Common myeloid progenitor, CD34-positive (primary cell): Measurements from ENCODE around the gene STOX2.

Source experiments
- CTCF ChIA-PET: fragments of 350-600 bp; sonication (Branson Sonifier 250); formaldehyde crosslinking; loops from one replicate; lab custom pipeline; 2021; ENCODE audit warnings: antibody characterized with exemption; lab: Charles Lee
- POLR2A ChIA-PET: fragments of 350-600 bp; sonication (Branson Sonifier 250); formaldehyde crosslinking; loops from one replicate; lab custom pipeline; 2021; ENCODE audit warnings: antibody characterized with exemption; lab: Charles Lee
- DNase-seq, 3 donors: peaks; one replicate each; pipeline versions ENCODE4 v3.0.0 to v3.0.0-alpha.2; 2013
- H3K27ac ChIP-seq, 2 experiments: 1 replicate in 1 of 2; 2 replicates in 1 of 2; pipeline ENCODE4 v1.7.0; 2013; ENCODE audit warnings: inconsistent platforms in 2 of 2, low read length in 2 of 2, mild to moderate bottlenecking in 2 of 2, low read depth in 1 of 2, moderate library complexity in 1 of 2; ENCODE audit not compliant: severe bottlenecking in 2 of 2, insufficient read depth in 1 of 2, poor library complexity in 1 of 2
- H3K27me3 ChIP-seq, 5 experiments: replicated peaks in 2 of 5; 1 replicate in 3 of 5; 2 replicates in 2 of 5; pipeline versions ENCODE4 v1.6.1 to v1.7.0; 2013; ENCODE audit warnings: low read length in 4 of 5, mild to moderate bottlenecking in 2 of 5, moderate library complexity in 2 of 5, inconsistent platforms in 1 of 5; ENCODE audit not compliant: insufficient read depth in 5 of 5, control insufficient read depth in 4 of 5
- H3K36me3 ChIP-seq, 4 experiments: 1 replicate in 2 of 4; 2 replicates in 2 of 4; pipeline versions ENCODE4 v1.6.1 to v1.7.0; 2013; ENCODE audit warnings: low read length in 3 of 4, control low read depth in 1 of 4, mild to moderate bottlenecking in 1 of 4; ENCODE audit not compliant: control insufficient read depth in 4 of 4, insufficient read depth in 4 of 4
- H3K4me1 ChIP-seq, 4 experiments: 1 replicate in 3 of 4; 2 replicates in 1 of 4; pipeline versions ENCODE4 v1.6.1 to v1.7.1; 2013; ENCODE audit warnings: low read length in 3 of 4, mild to moderate bottlenecking in 3 of 4, control low read depth in 1 of 4, inconsistent platforms in 1 of 4, moderate library complexity in 1 of 4; ENCODE audit not compliant: control insufficient read depth in 4 of 4, insufficient read depth in 4 of 4; ENCODE audit errors: control extremely low read depth in 1 of 4
- H3K4me3 ChIP-seq, 7 experiments: 1 replicate in 4 of 7; 2 replicates in 3 of 7; pipeline versions ENCODE4 v1.5.1 to v1.7.0; 2013; ENCODE audit warnings: mild to moderate bottlenecking in 7 of 7, low read length in 6 of 7, moderate library complexity in 6 of 7, inconsistent platforms in 2 of 7, low read depth in 2 of 7, control low read depth in 1 of 7; ENCODE audit not compliant: insufficient read depth in 4 of 7, control insufficient read depth in 1 of 7; ENCODE audit errors: extremely low read depth in 1 of 7
- H3K9me3 ChIP-seq, 5 experiments: 1 replicate in 4 of 5; 2 replicates in 1 of 5; pipeline versions ENCODE4 v1.6.1 to v1.7.1; 2013; ENCODE audit warnings: low read length in 4 of 5, mild to moderate bottlenecking in 2 of 5, inconsistent platforms in 1 of 5, low read depth in 1 of 5, moderate library complexity in 1 of 5; ENCODE audit not compliant: control insufficient read depth in 4 of 5, insufficient read depth in 2 of 5; ENCODE audit errors: control extremely low read depth in 1 of 5
- WGBS: methylation state at CpG from one replicate; pipeline ENCODE4 v1.1.5; 2013; ENCODE audit not compliant: insufficient coverage; 5-methylcytosine and 5-hydroxymethylcytosine counted together

Gene STOX2

DNA sequence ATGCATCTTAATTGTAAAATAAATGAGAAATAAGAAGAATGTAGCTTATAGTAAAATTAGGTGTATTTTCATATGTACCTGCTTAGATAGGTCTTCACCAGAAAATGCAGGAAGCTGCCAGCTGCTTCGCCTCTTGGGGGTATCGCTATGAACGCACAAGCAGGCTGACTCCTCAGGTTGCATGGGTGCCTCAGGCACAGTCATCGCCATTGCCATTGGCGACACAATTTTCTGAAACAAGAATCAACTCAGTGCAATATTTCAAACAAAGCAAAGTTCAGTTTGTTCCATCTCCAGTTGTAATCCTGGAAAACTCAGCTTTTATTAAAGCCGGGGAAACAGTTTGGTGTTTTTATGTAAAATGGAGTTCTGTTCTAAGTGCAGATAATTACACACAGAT is 29.7 kb downstream of the STOX2 start:
- Histone ChIP-seq H3K4me1 (no peaks in the 10 kb centered on the region), H3K27me3 (no peaks in the 10 kb centered on the region), H3K27ac (no peak overlapping the region), H3K4me3 (no peak overlapping the region), H3K9me3 (no peaks in the 10 kb centered on the region), H3K36me3 (no peaks in the 10 kb centered on the region)
- 95% methylated on average over 4 of the region's 6 CpGs for whole genome bisulfite sequencing
- ChIA-PET POLR2A (no interaction called here), CTCF (no interaction called here)
- DNase-seq, result no peak

DNA sequence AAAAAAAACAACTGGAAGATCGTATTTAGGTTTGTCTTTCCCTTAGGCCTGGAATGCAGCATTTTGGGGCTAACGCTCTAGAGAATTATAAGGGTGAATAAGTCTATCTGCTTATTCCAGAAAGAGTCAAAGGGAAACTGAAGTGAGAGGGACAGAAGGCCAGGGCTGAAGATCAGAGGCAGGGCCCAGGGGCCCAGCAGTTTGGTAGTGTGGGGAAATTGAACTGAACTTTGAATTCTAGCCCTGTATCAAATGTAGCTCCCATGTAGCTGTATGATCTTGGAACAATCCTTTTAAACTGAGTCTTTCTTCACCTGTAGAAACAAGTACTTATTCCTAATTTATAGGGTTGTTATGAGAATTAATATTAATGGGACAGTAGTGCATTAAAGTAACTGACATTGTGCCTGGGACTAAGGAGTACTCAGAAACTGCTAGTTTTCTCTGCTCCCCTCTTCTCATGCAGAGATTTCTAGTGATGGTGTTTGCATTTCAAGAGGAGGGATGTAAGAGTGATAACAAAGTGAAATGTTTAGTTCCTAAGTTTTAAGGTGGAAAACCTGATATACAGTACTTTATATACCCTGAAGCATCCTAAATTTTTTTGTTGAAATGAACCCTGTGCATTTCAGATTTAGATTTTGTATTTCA is 30.4 kb downstream of the STOX2 start:
- ChIA-PET CTCF (no interaction called here), POLR2A (no interaction called here)
- Histone ChIP-seq H3K4me3 (no peak overlapping the region), H3K36me3 (no peaks in the 10 kb centered on the region), H3K4me1 (no peaks in the 10 kb centered on the region), H3K27ac (no peak overlapping the region), H3K27me3 (no peaks in the 10 kb centered on the region), H3K9me3 (no peaks in the 10 kb centered on the region)
- no peak for DNase-seq
- WGBS, result 86% methylated on average over 2 of the region's 2 CpGs

DNA sequence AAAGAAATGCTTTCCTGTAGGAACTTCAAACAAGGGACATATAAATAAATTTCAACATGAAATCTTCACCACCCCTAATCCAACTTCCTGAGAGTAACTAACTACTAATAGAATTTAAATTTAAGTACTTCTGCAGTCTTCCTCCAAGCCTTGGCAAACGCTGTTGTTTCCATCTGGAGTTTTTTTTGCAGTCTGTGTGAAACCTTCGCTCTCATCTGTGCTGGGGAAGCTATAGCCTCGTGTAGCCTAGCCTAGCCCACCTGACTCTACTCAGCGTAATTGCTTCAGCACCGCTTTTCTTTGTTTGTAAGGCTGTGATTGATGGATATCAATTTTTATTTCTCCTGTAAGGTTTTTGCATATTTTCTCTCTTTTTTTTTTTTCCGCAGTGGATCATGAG is 30.9 kb downstream of the STOX2 start:
- WGBS, result no CpG with 5 or more reads among the region's 6 CpGs
- ChIA-PET POLR2A (no interaction called here), CTCF (no interaction called here)
- no peak for DNase-seq
- H3K9me3 ChIP-seq, result no peaks in the 10 kb centered on the region
- no peak overlapping the region for H3K27ac ChIP-seq
- no peaks in the 10 kb centered on the region for H3K27me3 ChIP-seq
- no peak overlapping the region for H3K4me3 ChIP-seq
- no peaks in the 10 kb centered on the region for H3K4me1 ChIP-seq
- H3K36me3 ChIP-seq, result no peaks in the 10 kb centered on the region

DNA sequence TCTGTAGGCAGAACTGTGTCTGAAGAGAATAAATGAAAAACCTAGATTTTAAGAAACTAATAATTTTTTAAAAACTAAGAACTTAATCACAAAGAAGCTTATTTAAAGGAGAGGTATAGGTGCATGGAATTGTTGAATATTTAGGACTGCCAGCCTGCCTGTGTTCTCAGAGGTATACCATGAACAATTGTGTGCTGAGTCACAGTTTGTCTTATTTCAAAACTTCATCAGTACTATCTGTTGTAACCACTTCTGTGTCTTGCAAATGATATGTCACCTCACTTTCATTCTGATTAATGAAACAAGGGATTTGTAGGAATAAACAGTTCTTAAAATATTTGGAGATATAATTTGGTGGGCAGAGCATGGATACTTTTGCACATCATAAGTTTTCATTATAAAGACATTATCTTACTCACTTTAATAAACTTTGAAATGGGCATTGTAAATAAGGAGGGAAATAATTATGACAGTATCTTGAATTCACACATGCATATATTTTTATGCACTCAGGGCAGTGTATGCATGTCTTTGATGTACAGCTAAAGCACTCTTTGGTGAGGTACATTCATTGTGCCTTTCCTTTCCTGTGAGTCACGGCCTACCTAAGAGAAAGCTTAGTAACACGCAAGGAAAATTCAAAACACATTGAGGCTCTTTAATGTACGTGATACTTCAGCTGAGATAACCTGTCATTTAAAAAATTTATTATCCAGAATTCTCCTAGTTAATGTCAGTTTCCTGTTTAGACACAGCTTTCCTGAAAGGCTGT is 31.7 kb downstream of the STOX2 start:
- no peaks in the 10 kb centered on the region for H3K4me1 ChIP-seq
- H3K27me3 ChIP-seq, result no peaks in the 10 kb centered on the region
- no peaks in the 10 kb centered on the region for H3K9me3 ChIP-seq
- peak in 1 of 3 donors; percentile 8 for DNase-seq
- no peaks in the 10 kb centered on the region for H3K36me3 ChIP-seq
- 100% methylated on average over 1 of the region's 3 CpGs for WGBS
- POLR2A ChIA-PET, result no interaction called here
- H3K27ac ChIP-seq, result no peak overlapping the region
- no peak overlapping the region for H3K4me3 ChIP-seq
- CTCF ChIA-PET, result no interaction called here

DNA sequence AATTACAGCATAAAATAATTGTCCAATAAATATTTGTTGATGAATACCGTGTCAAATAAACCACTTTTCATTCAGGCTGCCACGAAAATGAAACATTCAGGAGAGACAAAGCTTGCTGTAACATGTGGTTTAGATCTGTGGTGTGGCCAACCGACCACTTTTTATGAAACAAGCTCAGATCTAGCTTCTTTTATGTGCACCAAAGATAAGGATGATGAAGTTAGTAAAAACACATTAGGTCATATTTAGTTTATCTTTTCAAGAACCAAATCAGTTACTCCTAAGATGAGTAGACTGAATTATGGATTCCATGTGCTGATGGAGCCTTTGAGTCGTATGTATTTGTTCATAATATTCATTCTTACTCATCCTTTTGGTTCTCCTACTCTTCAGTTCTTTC is 35.8 kb downstream of the STOX2 start:
- Histone ChIP-seq H3K9me3 (no peaks in the 10 kb centered on the region), H3K4me1 (no peaks in the 10 kb centered on the region), H3K27ac (no peak overlapping the region), H3K36me3 (no peaks in the 10 kb centered on the region), H3K4me3 (no peak overlapping the region), H3K27me3 (no peaks in the 10 kb centered on the region)
- ChIA-PET POLR2A (no interaction called here), CTCF (interaction anchor here (1.2 kb wide), 1 partner anchor 27 kb away, joined by 3 read pairs; no protein-coding TSS in a partner anchor)
- 30% methylated on average over 2 of the region's 4 CpGs for WGBS
- DNase-seq, result peak in 2 of 3 donors; percentile 33 to 34

DNA sequence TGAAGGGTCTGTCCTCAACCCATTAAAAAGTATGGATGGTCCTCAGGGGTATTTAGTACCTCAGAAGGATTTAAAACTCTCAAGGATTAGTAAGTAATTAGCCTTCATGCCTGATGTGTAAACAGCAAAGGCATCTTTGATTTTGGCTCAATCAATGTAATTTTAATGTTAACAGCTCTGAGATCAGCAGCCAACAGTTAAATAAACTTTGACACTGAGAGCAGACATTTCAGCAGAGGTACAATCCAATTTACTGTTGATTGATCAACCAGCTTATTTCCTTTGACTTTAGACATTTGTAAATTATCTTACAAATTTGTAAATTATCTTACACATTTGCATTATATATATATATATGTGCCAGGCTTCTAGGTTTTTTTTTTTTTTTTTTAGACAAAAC is 36.9 kb downstream of the STOX2 start:
- CTCF ChIA-PET, result interaction anchor here (1.2 kb wide), 1 partner anchor 26 kb away, joined by 3 read pairs; no protein-coding TSS in a partner anchor

DNA sequence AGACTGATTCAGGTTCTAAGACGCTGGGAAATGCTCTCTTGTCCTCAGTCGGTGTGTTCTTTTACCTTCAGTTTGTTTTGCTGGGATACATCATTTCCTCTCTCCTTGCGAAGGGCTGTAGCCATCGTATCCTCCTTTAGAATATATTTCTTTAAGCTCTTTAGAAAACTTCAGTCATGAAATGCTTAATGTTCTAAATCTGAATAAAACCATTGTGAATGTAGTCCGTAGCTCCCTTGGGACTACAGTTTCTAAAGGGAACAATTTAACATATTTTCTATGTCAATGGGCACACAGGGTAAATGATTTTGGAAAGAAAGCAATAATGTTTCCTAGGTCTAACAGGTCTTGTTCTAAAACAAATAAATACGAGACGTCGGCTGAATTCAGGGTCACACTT is 40.6 kb downstream of the STOX2 start:
- H3K36me3 ChIP-seq, result no peaks in the 10 kb centered on the region

More for the DNA sequence above, 36.9 kb downstream of the STOX2 start:
- Histone ChIP-seq H3K27ac (no peak overlapping the region), H3K9me3 (no peaks in the 10 kb centered on the region), H3K4me3 (no peak overlapping the region), H3K36me3 (no peaks in the 10 kb centered on the region), H3K4me1 (no peaks in the 10 kb centered on the region), H3K27me3 (no peaks in the 10 kb centered on the region)
- no peak for DNase-seq
- POLR2A ChIA-PET, result no interaction called here

More for the DNA sequence above, 40.6 kb downstream of the STOX2 start:
- Histone ChIP-seq H3K27ac (no peak overlapping the region), H3K4me1 (no peaks in the 10 kb centered on the region), H3K9me3 (no peaks in the 10 kb centered on the region), H3K4me3 (no peak overlapping the region), H3K27me3 (no peaks in the 10 kb centered on the region)
- ChIA-PET CTCF (interaction anchor here (1.1 to 1.3 kb wide), 2 partner anchors 15 to 16 kb away, joined by 3 read pairs; no protein-coding TSS in a partner anchor), POLR2A (no interaction called here)
- WGBS, result 86% methylated on average over 3 of the region's 8 CpGs
- DNase-seq, result no peak
